ENCODE measurements around the gene NME7.

GRCh38 chr1:169217636-169218035 lies 150.0 kb downstream of the NME7 start:
- TF ChIP-seq, protein P1, sequence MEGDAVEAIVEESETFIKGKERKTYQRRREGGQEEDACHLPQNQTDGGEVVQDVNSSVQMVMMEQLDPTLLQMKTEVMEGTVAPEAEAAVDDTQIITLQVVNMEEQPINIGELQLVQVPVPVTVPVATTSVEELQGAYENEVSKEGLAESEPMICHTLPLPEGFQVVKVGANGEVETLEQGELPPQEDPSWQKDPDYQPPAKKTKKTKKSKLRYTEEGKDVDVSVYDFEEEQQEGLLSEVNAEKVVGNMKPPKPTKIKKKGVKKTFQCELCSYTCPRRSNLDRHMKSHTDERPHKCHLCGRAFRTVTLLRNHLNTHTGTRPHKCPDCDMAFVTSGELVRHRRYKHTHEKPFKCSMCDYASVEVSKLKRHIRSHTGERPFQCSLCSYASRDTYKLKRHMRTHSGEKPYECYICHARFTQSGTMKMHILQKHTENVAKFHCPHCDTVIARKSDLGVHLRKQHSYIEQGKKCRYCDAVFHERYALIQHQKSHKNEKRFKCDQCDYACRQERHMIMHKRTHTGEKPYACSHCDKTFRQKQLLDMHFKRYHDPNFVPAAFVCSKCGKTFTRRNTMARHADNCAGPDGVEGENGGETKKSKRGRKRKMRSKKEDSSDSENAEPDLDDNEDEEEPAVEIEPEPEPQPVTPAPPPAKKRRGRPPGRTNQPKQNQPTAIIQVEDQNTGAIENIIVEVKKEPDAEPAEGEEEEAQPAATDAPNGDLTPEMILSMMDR (IDR thresholded peaks at IDR 0.05; ENCODE audit: low read length): no peak
- no peak for TF ChIP-seq EZH2 (IDR thresholded peaks at IDR 0.05; ENCODE audit: borderline replicate concordance, low read length)

All from OCI-LY1 (cell line).